Vagina (tissue), 2 donors: ENCODE results near the gene TVP23C.

ENCODE experiments used
- CTCF ChIP-seq, 3 experiments: fragments of 450-650 bp in 2 of 3; fragments of 200-600 bp in 1 of 3; sonication (generic) in 1 of 3; IDR thresholded peaks; one replicate each; pipeline ENCODE4 v1.5.1; 2017 to 2019; ENCODE audit warnings: antibody characterized with exemption in 3 of 3, mild to moderate bottlenecking in 2 of 3, moderate library complexity in 2 of 3
- POLR2A ChIP-seq, 2 donors: fragments of 450-650 bp; IDR thresholded peaks; one replicate each; pipeline ENCODE4 v1.6.1; 2017; ENCODE audit warnings: antibody characterized with exemption in 2 of 2, mild to moderate bottlenecking in 2 of 2, moderate library complexity in 2 of 2
- POLR2AphosphoS5 ChIP-seq, 2 donors: sonication (generic); formaldehyde crosslinking; IDR thresholded peaks; one replicate each; pipeline ENCODE4 v1.9.0; 2017; ENCODE audit warnings: antibody characterized with exemption in 2 of 2, mild to moderate bottlenecking in 2 of 2, low read depth in 1 of 2; ENCODE audit not compliant: insufficient read depth in 1 of 2

DNA sequence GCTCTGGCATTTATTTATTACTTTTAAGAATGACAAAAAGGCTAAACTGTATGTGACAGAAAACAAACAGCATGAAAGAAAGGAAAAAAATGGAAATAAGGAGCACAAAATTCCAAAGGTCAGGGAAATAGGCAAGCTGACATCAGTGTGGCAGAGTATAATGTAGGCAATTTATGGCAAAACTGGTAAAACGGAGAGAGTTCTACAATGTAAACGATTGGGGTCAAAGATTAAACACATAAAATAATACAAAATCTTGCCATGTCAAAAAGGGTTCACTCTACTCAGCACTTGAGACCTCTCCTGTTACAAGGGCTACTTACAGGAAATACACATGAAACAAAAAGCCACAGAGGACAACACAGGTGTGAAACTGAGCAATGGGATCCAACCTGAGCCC is 48.8 kb downstream of the TVP23C start:
- TF ChIP-seq CTCF (IDR thresholded peaks at IDR 0.05) (no peak), POLR2AphosphoS5 (IDR thresholded peaks at IDR 0.05; ENCODE audit: insufficient read depth in 1 of 2, low read depth in 1 of 2) (no peak), POLR2A (IDR thresholded peaks at IDR 0.05) (no peak)
